GM18861 (cell line): Measurements from ENCODE around the gene STT3B.

Experiments used
- ATAC-seq: cut with Tn5 transposase; IDR thresholded peaks from one replicate; pipeline ENCODE4 v1.9.1; 2021; ENCODE audit not compliant: unreplicated experiment

Gene STT3B

GRCh38 chr3:31636694-31637442 is 104.1 kb downstream of the STT3B start:
- no peak for ATAC-seq

DNA sequence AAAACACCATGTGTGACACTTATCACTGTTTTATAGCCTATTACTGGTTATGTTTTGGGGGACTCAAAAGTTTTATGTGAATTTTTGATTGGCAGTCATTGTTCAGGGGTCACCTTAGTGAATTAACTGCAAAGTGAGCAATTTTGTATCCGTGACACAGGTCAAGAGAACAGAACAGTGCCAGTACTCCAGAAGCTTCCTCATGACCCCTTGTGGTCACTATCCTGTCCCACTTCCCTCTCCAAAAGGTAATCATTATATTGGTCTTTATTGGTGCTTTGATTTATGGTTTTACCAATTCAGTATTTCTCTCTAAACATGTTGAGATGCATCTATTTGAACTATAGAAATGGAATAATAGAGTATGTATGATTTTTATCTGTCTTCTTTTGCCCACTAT is 107.1 kb downstream of the STT3B start:
- no peak for ATAC-seq

DNA sequence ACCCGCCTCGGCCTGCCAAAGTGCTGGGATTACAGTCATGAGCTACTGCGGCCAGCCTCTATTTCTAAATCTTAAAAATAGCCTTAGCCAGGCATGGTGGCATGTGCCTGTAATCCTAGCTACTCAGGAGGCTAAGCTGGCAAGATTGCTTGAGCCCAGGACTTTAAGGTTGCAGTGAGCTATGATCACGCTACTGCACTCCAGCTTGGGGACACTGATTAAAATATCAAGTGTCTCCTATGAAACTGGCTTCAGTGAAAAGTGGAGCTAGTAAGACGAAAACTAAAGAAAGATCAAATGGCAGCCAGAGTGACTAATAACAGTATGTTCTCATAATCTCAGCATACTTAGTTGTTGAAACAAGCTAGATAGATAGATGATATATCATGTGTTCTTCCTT is 112.5 kb downstream of the STT3B start:
- no peak for ATAC-seq

DNA sequence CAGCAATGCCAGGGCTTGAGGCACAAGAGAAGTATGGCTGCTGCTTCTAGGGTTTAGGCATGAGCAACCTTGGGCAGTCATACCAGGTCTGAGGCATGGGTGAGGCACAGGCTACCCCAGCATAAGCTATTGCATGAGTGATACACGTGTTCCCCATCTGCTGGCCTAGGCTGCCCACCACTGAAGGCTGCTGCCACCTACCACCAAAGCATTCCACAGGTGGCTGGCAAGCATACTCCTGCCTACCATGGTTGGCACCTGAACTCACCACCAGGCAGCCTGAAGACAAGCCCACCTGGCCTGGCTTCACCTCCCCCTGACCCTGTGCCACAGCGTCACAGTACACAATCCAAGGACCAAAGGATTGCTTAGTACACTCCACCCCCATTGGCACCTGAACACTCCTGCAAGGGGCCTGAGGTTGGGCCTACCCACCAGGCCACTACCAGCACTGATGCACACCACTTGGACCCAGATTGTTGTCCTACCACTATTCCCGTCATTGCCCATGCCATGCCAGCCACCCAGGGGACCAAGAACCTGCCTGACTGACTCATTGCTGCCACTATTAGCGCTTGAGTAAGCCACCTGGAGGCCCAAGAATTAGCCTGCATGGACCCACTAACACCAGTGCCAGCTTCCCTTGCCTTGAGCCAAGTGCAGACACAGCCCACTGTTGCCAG is 115.7 kb downstream of the STT3B start:
- no peak for ATAC-seq

DNA sequence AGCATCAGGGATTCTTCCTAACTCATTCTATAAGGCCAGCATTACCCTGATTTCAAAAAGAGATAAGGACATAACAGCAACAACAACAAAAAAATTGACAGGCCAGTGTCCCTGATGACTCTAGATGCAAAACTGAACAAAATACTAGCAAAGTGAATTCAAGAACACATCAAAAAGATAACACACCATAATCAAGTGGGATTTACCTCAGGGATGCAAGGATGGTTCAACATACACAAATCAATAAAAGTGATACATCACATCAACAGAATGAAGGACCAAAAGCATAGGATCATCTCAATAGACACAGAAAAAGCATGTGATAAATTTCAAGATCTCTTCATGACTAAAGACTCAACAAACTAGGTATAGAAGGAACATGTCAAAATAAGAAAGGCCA is 119.6 kb downstream of the STT3B start:
- ATAC-seq = no peak

DNA sequence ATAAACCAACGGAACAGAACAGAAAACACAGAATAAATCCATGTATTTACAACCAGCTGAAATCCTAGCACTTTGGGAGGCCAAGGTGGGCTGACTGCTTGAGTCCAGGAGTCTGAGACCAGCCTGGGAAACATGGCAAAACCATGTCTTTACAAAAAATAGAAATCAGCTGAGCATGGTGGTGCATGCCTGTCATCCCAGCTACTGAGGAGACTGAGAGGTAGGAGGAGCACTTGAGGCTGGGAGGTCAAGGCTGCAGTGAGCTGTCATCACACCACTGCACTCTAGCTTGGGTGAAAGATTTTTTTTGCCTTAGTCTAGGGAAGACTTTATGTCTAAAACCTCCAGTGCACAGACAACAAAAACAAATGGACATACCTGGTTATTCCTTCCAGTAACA is 120.7 kb downstream of the STT3B start:
- ATAC-seq = no peak

- no peak for ATAC-seq
Observed at GRCh38 chr3:31654998-31655397, 122.3 kb downstream of the STT3B start.

DNA sequence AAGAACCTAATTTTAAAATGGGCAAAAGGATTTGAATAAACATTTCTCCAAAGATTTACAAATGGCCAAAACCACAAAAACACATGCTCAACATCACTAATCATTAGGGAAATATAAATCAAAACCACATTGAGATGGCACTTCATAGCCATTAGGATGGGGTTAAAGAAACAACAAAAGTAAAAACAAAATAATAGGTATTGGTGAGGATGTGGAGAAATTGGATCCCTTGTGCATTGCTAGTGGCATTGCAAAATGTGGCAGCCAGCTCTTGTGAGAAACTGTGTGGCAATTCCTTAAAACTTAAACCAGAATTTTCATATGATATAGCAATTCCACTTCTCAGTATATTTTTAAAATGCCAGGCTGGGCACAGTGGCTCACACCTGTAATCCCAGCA is 126.5 kb downstream of the STT3B start:
- no peak for ATAC-seq

- no peak for ATAC-seq
Observed at GRCh38 chr3:31661286-31661685, 128.6 kb downstream of the STT3B start.

- ATAC-seq = no peak
Observed at GRCh38 chr3:31661993-31662670, 129.4 kb downstream of the STT3B start.

DNA sequence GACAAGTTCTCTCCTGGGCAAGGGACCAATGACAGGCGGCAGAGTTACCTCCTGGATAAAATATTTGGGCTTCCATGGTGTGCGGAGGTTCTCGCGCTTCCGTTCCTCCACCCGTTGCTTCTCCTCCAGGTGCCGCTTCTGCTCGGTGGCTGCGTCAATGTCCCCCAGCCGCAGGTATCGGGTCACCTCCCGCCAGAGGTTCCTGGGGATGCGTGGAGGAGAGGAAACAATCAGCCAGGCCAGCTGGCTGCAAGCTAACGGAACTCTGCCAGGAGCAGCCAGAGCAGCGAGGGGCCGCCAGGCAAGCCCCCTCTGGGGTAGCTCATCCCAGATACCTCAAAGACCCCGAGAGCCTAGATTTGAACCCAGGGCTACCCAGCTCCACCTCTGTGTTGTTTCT is 131.3 kb downstream of the STT3B start:
- ATAC-seq = no peak

- ATAC-seq = no peak
Observed at GRCh38 chr3:31667582-31667981, 134.9 kb downstream of the STT3B start.

DNA sequence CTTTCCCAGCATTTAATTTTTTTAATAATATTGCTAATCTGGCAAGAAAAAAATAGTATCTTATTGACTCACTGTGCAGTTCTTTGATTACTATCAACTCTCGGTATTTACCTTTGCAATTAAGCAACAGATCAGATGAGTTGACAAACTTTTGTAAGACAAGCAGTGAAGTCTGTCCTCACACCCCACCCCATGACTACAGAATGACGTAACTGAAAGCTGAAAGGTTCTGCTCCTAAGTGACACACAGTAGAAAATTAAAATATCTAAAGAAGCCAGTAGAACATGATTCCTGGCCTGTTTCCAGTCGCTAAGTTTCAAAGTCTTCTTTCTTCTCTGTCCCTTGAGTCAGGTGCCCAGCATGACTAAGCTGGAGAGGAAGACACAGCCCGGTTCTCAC is 135.5 kb downstream of the STT3B start:
- ATAC-seq = no peak

GRCh38 chr3:31670136-31670535 is 137.4 kb downstream of the STT3B start:
- ATAC-seq = no peak

- no peak for ATAC-seq
Observed at GRCh38 chr3:31670722-31671121, 138.0 kb downstream of the STT3B start.

DNA sequence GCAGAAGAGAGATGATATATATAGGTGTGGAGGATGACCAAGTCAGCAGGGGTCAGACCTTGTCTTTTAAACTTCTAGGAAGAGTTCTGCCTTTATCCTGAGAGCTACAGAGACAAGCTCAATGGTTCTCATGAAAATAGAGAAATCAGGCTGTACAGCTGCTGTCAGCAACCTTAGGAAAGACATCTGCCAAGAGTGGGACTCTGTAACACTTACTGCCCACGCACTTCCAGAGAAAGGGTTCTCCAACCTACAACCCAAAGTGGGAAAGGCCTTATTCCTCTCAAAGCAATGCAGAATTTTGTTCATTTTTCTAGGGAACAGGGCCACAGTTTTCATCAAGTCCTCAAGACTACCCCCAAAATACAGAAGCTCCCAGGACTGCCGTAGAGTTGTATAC is 138.7 kb downstream of the STT3B start:
- no peak for ATAC-seq

DNA sequence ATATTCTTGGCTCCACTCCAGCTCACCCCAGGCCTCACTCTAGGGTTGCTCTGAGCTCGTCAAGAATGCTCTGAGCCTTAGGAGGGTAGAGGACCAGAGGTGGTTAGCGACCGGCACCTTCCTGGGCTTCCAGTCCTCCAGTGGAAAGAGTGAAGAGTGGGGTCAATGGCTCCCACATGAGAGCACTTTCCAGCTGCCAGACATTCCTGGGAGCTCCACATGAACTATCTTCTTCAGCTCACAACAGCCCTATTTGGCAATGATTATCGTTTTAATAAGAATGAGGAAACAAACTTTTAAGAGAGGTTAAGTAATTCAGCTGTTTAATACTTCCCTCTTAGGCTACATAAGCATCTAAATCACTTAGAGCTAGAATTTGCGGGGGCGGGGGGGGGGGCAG is 139.3 kb downstream of the STT3B start:
- no peak for ATAC-seq

- no peak for ATAC-seq
Observed at GRCh38 chr3:31673950-31674349, 141.2 kb downstream of the STT3B start.

GRCh38 chr3:31676556-31676955 is 143.8 kb downstream of the STT3B start:
- no peak for ATAC-seq

- ATAC-seq = no peak
Observed at GRCh38 chr3:31680072-31680870, 147.5 kb downstream of the STT3B start.
